ENCODE data around the gene SPDEF.
A peak's percentile ranks its signal among the peaks of the same experiment; 100 is the strongest.

The SPDEF gene

DNA sequence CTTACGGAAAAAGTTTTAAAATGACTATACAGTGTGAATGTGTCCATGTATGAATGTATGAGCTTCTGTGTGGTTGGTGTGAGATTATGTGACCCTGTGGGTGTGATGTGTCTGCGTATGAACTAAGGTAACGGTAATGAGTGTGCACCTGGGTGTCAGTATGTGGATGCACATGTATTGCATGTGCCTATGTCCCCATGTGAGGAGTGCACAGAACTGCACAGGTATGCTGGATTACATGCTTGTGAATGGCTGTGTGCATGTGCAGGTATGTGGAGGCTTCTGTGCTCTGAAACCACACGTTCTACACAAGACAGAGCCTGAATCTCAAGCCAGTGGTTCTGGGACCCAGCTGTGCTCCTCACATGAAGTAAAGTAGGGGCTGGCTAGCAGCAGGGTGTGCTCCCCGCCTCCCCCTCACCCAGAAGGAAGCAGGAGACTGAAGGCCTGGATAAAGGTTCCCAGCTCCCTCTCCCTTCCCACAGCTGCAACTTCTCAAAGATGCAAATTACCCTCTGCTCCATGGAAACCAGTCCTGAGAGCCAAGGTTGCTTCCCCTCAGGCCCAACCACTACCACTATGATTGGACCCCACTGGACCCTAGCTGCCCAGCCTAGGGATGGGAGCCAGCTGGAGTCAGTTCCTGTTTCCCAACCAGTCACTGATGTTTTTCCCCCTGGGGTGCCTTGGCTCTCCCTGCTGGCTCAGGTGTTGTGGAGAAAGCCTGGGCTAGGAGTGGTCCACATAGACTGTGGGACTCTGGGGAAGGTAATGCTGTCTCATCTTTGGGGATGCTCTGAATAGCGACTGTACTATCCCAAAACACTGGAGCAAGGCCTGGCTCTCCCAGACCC lies 24.8 kb upstream of the SPDEF start:
- TF ChIP-seq, protein P1, sequence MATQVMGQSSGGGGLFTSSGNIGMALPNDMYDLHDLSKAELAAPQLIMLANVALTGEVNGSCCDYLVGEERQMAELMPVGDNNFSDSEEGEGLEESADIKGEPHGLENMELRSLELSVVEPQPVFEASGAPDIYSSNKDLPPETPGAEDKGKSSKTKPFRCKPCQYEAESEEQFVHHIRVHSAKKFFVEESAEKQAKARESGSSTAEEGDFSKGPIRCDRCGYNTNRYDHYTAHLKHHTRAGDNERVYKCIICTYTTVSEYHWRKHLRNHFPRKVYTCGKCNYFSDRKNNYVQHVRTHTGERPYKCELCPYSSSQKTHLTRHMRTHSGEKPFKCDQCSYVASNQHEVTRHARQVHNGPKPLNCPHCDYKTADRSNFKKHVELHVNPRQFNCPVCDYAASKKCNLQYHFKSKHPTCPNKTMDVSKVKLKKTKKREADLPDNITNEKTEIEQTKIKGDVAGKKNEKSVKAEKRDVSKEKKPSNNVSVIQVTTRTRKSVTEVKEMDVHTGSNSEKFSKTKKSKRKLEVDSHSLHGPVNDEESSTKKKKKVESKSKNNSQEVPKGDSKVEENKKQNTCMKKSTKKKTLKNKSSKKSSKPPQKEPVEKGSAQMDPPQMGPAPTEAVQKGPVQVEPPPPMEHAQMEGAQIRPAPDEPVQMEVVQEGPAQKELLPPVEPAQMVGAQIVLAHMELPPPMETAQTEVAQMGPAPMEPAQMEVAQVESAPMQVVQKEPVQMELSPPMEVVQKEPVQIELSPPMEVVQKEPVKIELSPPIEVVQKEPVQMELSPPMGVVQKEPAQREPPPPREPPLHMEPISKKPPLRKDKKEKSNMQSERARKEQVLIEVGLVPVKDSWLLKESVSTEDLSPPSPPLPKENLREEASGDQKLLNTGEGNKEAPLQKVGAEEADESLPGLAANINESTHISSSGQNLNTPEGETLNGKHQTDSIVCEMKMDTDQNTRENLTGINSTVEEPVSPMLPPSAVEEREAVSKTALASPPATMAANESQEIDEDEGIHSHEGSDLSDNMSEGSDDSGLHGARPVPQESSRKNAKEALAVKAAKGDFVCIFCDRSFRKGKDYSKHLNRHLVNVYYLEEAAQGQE (IDR thresholded peaks at IDR 0.05; ENCODE audit: low read depth), result no peak
- TF ChIP-seq CEBPB (IDR thresholded peaks at IDR 0.05), result no peak
- TF ChIP-seq RAD21 (IDR thresholded peaks at IDR 0.05; ENCODE audit: low read depth), result no peak
- no peak for TF ChIP-seq ZBTB7A (IDR thresholded peaks at IDR 0.05; ENCODE audit: low read depth)
- TF ChIP-seq TCF12 (IDR thresholded peaks at IDR 0.05; ENCODE audit: low read depth), result no peak
- TF ChIP-seq, protein P2, sequence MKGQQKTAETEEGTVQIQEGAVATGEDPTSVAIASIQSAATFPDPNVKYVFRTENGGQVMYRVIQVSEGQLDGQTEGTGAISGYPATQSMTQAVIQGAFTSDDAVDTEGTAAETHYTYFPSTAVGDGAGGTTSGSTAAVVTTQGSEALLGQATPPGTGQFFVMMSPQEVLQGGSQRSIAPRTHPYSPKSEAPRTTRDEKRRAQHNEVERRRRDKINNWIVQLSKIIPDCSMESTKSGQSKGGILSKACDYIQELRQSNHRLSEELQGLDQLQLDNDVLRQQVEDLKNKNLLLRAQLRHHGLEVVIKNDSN (IDR thresholded peaks at IDR 0.05), result no peak
- TF ChIP-seq, protein P3, sequence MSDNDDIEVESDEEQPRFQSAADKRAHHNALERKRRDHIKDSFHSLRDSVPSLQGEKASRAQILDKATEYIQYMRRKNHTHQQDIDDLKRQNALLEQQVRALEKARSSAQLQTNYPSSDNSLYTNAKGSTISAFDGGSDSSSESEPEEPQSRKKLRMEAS (IDR thresholded peaks at IDR 0.05), result no peak
- TF ChIP-seq FOXM1 (IDR thresholded peaks at IDR 0.05; ENCODE audit: borderline replicate concordance, low read depth), result no peak
- TF ChIP-seq CREB1 (IDR thresholded peaks at IDR 0.05; ENCODE audit: low read depth), result no peak
- no peak for TF ChIP-seq TAF1 (IDR thresholded peaks at IDR 0.05; ENCODE audit: low read depth)
- TF ChIP-seq EGR1 (IDR thresholded peaks at IDR 0.05), result no peak
- TF ChIP-seq EP300 (IDR thresholded peaks at IDR 0.05; ENCODE audit: borderline replicate concordance), result no peak

DNA sequence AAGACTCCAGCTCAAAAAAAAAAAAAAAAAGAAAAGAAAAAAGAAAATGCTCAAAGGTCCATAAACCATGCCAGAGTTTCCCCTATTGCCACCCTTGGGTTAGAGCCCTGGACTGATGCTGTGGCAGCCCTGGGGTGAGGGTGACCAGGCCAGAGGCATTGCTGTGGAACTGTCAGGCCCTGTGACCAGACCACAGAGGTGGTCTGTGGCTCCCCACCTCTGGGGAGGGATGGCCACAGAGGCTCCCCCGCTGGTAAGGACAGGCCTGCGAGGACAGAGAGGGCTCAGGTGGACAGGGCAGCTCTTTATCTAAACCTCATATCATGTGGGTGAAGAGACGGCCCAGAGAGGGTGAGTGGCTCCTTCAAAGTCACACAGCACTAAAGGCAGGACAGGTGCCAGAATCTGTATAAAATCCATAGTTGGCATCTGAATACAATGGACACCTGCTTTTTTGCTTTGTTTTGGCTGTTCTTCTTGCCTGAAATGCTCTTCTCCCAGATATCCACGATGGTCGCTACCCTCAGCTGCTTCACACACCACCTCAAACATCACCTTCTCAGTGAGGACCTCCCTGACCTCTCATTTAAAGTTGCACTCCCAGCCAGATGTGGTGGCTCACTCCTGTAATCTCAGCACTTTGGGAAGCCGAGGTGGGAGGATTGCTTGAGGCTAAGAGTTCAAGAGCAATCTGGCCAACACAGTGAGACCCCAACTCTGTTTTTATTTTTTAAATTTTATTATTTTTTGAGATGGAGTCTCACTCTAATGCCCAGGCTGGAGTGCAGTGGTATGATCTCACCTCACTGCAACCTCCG lies 22.5 kb upstream of the SPDEF start:
- TF ChIP-seq NFIC (IDR thresholded peaks at IDR 0.05) (no peak), TAF1 (IDR thresholded peaks at IDR 0.05; ENCODE audit: low read depth) (no peak), ZBTB7A (IDR thresholded peaks at IDR 0.05; ENCODE audit: low read depth) (no peak), RAD21 (IDR thresholded peaks at IDR 0.05; ENCODE audit: low read depth) (no peak), CREB1 (IDR thresholded peaks at IDR 0.05; ENCODE audit: low read depth) (no peak), EP300 (IDR thresholded peaks at IDR 0.05; ENCODE audit: borderline replicate concordance) (no peak), YY1 (IDR thresholded peaks at IDR 0.05; ENCODE audit: low read depth) (no peak), FOXM1 (IDR thresholded peaks at IDR 0.05; ENCODE audit: borderline replicate concordance, low read depth) (no peak), TCF12 (IDR thresholded peaks at IDR 0.05; ENCODE audit: low read depth) (no peak), EGR1 (IDR thresholded peaks at IDR 0.05) (no peak)
- TF ChIP-seq, protein P3 (IDR thresholded peaks at IDR 0.05), result no peak
- TF ChIP-seq, protein P2 (IDR thresholded peaks at IDR 0.05), result no peak
- TF ChIP-seq, protein P1 (IDR thresholded peaks at IDR 0.05; ENCODE audit: low read depth), result no peak

DNA sequence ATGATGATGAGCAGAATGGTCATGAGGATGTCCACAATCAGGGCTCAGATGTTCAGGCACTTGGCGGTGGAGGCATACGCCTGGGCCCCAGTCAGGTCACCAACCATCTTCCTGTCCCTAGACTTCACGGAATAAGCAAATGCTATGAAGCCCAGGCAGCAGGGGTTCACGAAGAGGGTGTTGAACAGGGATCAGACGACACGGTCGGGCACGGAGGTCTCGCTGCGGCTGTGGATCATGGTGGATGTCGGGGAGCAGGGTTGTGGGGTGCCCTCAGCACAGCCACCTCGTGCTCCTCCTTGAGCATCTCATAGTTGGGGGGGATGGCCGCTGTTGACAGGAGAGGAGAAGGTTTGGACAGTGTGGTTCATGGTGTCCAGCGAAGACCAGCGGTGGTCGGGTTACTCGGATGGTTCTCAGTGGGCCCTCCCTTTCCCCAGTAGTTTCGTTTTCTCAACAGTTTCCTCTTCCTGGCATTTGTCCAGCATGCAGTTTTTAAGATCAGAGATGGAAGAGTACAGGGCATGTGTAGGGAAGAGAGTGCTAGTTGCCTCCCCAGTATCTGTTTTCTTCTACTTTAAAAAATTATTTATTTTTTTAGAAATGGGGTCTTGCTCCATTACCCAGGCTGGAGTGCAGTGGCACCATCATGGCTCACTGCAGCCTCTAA lies 20.3 kb upstream of the SPDEF start:
- TF ChIP-seq, protein P3 (IDR thresholded peaks at IDR 0.05), result no peak
- TF ChIP-seq ZBTB7A (IDR thresholded peaks at IDR 0.05; ENCODE audit: low read depth), result no peak
- no peak for TF ChIP-seq TEAD4 (IDR thresholded peaks at IDR 0.05)
- no peak for TF ChIP-seq EP300 (IDR thresholded peaks at IDR 0.05; ENCODE audit: borderline replicate concordance)
- no peak for TF ChIP-seq YY1 (IDR thresholded peaks at IDR 0.05; ENCODE audit: low read depth)

DNA sequence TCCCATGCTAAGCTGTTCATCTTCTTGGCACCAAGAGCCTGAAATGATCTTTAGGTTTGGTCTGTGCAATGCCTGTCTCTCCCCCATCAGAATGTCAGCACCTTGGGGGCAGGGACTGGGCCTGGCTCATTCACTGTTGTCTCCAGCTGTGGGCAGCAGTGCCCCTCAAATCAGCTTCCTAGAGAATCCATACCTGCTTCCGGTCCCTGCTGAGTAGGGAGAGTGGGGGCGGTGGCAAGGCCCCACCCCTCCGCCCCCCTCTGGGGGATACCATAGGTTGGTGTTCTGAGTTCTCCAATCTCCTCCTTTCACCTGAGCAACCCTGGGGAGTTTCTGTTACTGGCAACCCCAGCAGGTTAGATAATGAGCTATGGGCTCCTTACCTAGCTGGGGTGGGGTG lies 19.2 kb upstream of the SPDEF start:
- TF ChIP-seq, protein P1 (IDR thresholded peaks at IDR 0.05; ENCODE audit: low read depth), result no peak
- TF ChIP-seq EGR1 (IDR thresholded peaks at IDR 0.05) (peak; percentile 47; the same call in 1 of the 2 replicates), RAD21 (IDR thresholded peaks at IDR 0.05; ENCODE audit: low read depth) (peak; percentile 29)
